GM19372 (cell line): ENCODE data around the gene LRRC74B.
"Not testable (repeated sequence)": the region's sequence is repeated elsewhere in the genome, so short reads cannot be mapped to it uniquely, and the experiment has no call there.

Source experiments
- ATAC-seq: cut with Tn5 transposase; IDR thresholded peaks from one replicate; pipeline ENCODE4 v1.9.1; 2021; ENCODE audit warnings: mild to moderate bottlenecking, low read depth, moderate library complexity; ENCODE audit not compliant: unreplicated experiment

The LRRC74B gene

DNA sequence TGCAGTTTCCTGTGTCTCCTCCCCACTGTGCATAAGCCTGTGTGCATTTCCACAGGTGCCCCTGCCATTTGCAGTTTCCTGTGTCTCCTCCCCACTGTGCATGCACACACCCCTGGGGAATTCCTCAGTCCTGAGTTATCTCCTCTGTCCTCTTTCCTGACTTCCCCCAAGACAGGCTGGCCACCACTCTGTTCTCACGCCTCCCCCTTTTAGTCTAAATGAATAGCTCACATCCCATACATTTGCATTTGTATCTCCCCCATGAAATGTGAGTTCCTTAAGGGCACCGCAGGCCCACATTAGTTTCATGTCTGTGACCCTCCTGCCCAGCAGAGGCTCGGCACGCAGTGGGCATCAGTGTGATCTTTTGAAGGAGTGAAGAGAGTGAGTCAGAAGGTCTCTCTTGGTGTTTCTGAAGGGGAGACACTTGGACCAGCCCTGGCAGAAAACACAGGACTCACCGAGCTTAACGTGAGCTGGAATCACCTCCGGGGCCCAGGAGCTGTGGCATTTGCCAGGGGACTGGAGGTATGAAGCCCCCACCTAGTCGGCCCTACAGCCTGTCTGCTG lies 6.2 kb downstream of the LRRC74B start:
- no peak for ATAC-seq

- no peak for ATAC-seq
Observed at GRCh38 chr22:21052715-21053459, 7.1 kb downstream of the LRRC74B start.

DNA sequence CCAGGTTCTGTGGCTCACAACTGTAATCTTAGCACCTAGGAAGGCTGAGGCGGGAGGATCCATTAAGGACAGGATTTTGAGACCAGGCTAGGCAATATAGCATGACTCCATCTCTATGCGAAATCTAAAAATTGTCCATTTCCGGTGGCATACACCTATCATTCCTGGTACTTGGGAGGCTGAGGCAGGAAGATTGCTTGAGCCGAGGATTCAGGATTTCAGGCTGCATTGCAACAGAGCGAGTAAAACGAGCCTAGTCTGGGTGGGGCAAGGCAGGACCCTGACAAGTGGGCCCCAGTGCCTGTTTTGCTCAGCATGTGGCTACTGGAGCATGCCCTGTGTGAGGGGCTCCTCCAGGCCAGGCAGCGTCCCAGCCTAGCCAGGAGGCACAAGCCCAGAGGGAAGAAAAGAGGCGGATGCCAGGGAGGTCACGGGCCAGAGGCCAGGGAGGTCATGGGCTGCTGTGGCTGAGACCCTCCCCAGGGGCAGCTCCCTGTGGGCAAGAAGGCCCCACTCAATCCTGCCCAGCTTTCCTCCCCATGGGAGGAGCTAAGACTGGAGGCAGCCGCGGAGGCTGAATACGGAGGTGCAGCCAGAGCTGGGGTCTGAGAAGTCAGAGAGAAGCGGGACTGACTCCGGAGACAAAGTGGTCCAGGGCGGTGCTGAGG lies 8.4 kb downstream of the LRRC74B start:
- no peak for ATAC-seq

DNA sequence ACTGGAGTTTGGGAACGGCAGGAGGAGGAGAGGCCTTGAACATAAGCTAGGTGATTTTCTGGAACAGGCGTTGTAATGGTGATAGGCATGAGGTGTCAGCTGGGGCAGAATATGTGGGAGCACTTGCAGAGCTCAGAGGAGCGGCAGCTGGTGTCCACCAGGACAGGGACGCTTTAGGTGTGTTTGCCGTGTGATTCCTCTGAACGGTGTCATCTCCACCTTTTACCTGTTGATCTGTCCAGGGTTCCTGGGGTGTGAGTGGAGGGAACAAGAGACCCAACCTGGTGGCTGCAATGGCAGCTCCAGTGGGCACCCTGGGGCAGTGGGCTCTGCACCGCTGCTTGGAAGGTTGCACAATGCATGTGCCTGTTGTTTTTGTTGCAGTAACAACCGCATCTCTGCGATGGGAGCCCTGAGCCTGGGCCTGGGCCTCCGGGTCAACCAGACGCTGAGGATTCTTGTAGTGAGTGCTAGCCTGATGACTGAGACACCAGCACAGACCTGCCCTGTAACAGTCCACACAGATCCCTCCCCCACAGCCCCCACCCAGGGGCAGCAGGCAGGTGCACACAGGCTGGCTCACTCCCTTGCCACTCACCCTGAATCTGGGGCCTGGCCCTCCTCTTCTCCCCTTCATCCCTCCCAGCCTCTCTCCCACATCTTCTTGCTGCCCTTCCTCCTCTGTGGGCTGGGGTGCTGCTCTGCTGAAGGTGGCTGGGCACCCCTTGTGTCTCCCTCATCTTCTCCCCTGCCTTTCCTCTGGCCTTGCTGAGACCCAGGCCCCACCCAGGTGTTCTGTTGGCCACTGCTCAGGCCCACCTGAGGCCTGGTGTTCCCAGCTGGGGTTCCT lies 9.2 kb downstream of the LRRC74B start:
- ATAC-seq: no peak

DNA sequence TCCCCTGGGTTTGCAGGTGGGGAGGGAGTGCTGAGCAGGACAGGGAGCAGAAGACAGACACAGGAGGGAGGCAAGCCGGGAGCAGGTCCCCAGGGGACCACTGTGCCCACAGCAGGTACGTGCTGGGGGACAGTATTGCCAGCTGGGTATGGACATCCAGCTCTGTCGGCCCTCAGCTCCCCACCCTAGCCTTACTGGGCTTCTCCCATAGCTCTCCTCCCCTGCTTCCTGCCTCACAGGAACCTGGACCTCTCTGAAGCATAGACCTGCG lies 9.8 kb downstream of the LRRC74B start:
- no peak for ATAC-seq

GRCh38 chr22:21055880-21056319 lies 10.2 kb downstream of the LRRC74B start:
- ATAC-seq: no peak

GRCh38 chr22:21060363-21060762 lies 14.6 kb downstream of the LRRC74B start:
- not testable (repeated sequence) for ATAC-seq

- ATAC-seq: not testable (repeated sequence)
Observed at GRCh38 chr22:21061660-21062321, 16.0 kb downstream of the LRRC74B start.

- ATAC-seq: not testable (repeated sequence)
Observed at GRCh38 chr22:21064425-21064824, 18.7 kb downstream of the LRRC74B start.

GRCh38 chr22:21064917-21065864 lies 19.4 kb downstream of the LRRC74B start:
- no peak for ATAC-seq

- ATAC-seq: no peak
Observed at GRCh38 chr22:21067075-21067900, 21.5 kb downstream of the LRRC74B start.

- no peak for ATAC-seq
Observed at GRCh38 chr22:21067901-21068680, 22.3 kb downstream of the LRRC74B start.

GRCh38 chr22:21068681-21069276 lies 23.0 kb downstream of the LRRC74B start:
- ATAC-seq: no peak

GRCh38 chr22:21069375-21069774 lies 23.6 kb downstream of the LRRC74B start:
- ATAC-seq: no peak

DNA sequence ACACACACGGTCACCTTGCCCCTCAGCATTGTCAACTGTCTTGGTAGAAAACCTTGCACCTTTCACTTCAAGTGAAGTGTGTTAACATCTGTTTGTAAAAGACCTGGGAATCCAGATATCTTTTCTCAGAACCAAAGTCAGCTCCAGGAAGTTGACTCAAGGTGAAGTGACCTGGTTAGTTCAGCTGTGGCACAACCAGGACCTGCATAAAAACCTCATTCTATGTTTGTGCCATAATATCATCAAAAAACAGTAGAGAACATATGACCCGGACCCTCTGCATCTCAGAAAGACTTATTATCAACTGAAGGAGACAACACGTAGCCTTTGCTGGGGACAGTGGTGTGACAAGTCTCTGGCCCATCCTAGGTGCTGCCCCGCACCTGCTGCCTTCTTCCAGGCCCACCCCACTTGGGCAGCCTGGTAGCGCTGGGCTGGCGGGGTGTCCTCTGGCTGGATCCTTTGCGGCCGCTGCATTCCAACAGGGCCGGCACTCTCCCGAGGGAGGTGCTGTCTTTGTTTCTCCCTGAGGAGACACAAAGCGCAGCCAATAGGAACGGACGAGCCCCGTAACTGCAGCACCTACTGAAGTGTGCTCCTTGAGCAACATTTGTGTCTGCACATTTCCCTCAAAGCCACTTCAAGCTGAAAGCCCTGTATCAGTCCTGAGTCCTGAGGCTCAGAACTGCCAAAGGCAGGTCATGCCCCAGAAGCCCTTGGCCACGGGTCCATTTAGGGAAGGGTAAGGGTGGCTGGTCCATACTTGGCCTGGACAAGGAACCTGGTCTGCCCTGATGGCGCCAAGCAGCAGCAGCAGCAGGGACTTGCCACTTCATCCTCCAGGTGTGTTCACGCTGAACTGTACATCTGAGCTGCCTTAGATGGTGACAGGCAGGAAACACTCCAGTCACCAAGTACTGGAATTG lies 25.2 kb downstream of the LRRC74B start:
- no peak for ATAC-seq

DNA sequence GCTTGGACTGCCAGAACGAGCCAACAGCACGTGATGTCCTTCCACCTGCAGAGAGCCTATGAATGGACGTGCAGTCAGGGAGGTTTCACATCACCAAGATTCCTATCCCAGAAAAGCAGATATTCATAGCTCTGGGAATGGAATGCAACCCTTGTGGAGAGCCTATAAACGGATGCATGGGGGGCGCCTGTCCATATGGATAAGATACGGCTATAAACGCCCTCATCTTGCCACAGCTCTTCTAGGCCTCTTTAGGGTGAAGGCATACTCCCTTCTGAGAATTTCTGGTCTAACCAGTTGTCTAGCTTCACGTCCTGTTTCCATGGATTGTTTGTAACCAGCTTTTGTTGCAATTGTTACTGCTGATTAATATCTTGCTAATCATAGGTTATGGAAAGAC lies 26.1 kb downstream of the LRRC74B start:
- not testable (repeated sequence) for ATAC-seq
